ENCODE data around the gene TOGARAM2.

- TF ChIP-seq POLR2A (IDR thresholded peaks at IDR 0.05; ENCODE audit: low read depth, low read length) (no peak), TAF1 (IDR thresholded peaks at IDR 0.05; ENCODE audit: low read depth, low read length) (no peak), POLR2AphosphoS5 (IDR thresholded peaks at IDR 0.05; ENCODE audit: low read depth, low read length) (no peak), SPI1 (IDR thresholded peaks at IDR 0.05; ENCODE audit: low read depth, low read length) (no peak)
These were observed 20.7 kb downstream of the TOGARAM2 start for GRCh38 chr2:29001806-29002205.

All from GM12891 (cell line).